Gastrocnemius medialis (tissue), 4 donors: ENCODE results near the gene MSANTD1. TPM values are rescaled to one million over a fixed set of nuclear protein-coding genes. Genes with fewer than 3 reads are reported as not detected.
A peak's percentile ranks its signal among the peaks of the same experiment; 100 is the strongest.
"Not testable (repeated sequence)": the region's sequence is repeated elsewhere in the genome, so short reads cannot be mapped to it uniquely, and the experiment has no call there.

Experiments
- ATAC-seq, 2 donors: fragments of 150-250 bp; one replicate each; pipeline ENCODE4 v1.9.1; 2016
- DNase-seq, 2 donors: peaks; one replicate each; pipeline ENCODE4 v3.0.0-alpha.2; 2019
- H3K27ac ChIP-seq, 4 donors: fragments of 200-600 bp; sonication (generic); 1 replicate in 1 of 4; 2 replicates in 3 of 4; pipeline ENCODE4 v1.5.1; 2016 to 2018; ENCODE audit warnings: mild to moderate bottlenecking in 2 of 4, moderate library complexity in 1 of 4
- H3K27me3 ChIP-seq, 3 donors: fragments of 200-600 bp; sonication (generic) in 2 of 3; 1 replicate in 1 of 3; 2 replicates in 2 of 3; pipeline versions ENCODE4 v1.5.1 to v1.6.0; 2016 to 2019; ENCODE audit warnings: mild to moderate bottlenecking in 1 of 3, moderate library complexity in 1 of 3
- H3K36me3 ChIP-seq, 2 donors: fragments of 200-600 bp; sonication (generic) in 1 of 2; one replicate each; pipeline ENCODE4 v1.5.1; 2017 to 2018
- H3K4me1 ChIP-seq, 2 donors: fragments of 200-600 bp; sonication (generic) in 1 of 2; one replicate each; pipeline ENCODE4 v1.5.1; 2016 to 2017; ENCODE audit warnings: mild to moderate bottlenecking in 2 of 2
- H3K4me3 ChIP-seq, 4 donors: fragments of 200-600 bp; sonication (generic) in 3 of 4; 1 replicate in 1 of 4; 2 replicates in 3 of 4; pipeline ENCODE4 v1.5.1; 2016 to 2019; ENCODE audit warnings: mild to moderate bottlenecking in 2 of 4
- H3K9me3 ChIP-seq, 3 donors: fragments of 200-600 bp; sonication (generic) in 2 of 3; 1 replicate in 1 of 3; 2 replicates in 2 of 3; pipeline ENCODE4 v1.5.1; 2016 to 2019
- POLR2A ChIP-seq, 2 donors: fragments of 450-650 bp; IDR thresholded peaks; one replicate each; pipeline ENCODE4 v1.6.1; 2017; ENCODE audit warnings: antibody characterized with exemption in 2 of 2, mild to moderate bottlenecking in 2 of 2, moderate library complexity in 2 of 2
- in situ Hi-C, 4 donors: fragments of 200-750 bp; cut with MboI; loops; one replicate each; pipeline versions ENCODE4 v1.15.0 to v1.8.0; 2017; ENCODE audit warnings: low sequenced_read_pairs in 4 of 4
- intact Hi-C: fragments of 100-400 bp; cut with DNase I; formaldehyde crosslinking; loops from one replicate; pipeline ENCODE4 v1.15.1; 2023; ENCODE audit warnings: low total_unique reads
- total RNA-seq, 4 donors: library from RNA; depleted of rRNA; stranded (reverse); fragments of >200 nt; gene quantifications; one replicate each; pipeline versions ENCODE4 v1.1.0 to v1.2.3, GENCODE V29; 2016
- TF ChIP-seq, protein P1 (sequence below), 5 experiments: fragments of 450-650 bp in 3 of 5; fragments of 200-600 bp in 2 of 5; sonication (generic) in 2 of 5; IDR thresholded peaks in 4 of 5; conservative IDR thresholded peaks in 1 of 5; 1 replicate in 4 of 5; 2 replicates in 1 of 5; pipeline ENCODE4 v1.5.1; 2016 to 2019; ENCODE audit warnings: antibody characterized with exemption in 5 of 5, mild to moderate bottlenecking in 3 of 5, moderate library complexity in 3 of 5

MSANTD1 gene
- total RNA-seq, 4 donors from 2014 or later = 0.36 to 1.5 (median 0.48) TPM

- Histone ChIP-seq H3K36me3 (no peaks in the 10 kb centered on the region), H3K9me3 (no peaks in the 10 kb centered on the region), H3K4me1 (peaks cover 19 to 35% of the 10 kb centered on the region in 2 donors), H3K27ac (peak overlapping the region in 2 of 4 donors; percentile 51 to 61), H3K4me3 (no peak overlapping the region), H3K27me3 (no peaks in the 10 kb centered on the region)
- TF ChIP-seq POLR2A (IDR thresholded peaks at IDR 0.05) = no peak
- TF ChIP-seq, protein P1, sequence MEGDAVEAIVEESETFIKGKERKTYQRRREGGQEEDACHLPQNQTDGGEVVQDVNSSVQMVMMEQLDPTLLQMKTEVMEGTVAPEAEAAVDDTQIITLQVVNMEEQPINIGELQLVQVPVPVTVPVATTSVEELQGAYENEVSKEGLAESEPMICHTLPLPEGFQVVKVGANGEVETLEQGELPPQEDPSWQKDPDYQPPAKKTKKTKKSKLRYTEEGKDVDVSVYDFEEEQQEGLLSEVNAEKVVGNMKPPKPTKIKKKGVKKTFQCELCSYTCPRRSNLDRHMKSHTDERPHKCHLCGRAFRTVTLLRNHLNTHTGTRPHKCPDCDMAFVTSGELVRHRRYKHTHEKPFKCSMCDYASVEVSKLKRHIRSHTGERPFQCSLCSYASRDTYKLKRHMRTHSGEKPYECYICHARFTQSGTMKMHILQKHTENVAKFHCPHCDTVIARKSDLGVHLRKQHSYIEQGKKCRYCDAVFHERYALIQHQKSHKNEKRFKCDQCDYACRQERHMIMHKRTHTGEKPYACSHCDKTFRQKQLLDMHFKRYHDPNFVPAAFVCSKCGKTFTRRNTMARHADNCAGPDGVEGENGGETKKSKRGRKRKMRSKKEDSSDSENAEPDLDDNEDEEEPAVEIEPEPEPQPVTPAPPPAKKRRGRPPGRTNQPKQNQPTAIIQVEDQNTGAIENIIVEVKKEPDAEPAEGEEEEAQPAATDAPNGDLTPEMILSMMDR (IDR thresholded peaks at IDR 0.05 in 4 of 5, conservative IDR thresholded peaks at IDR 0.05 in 1 of 5) = no peak
- ATAC-seq (peak in 1 of 2 donors; percentile 21), DNase-seq (peak in 1 of 2 donors; percentile 6)
- in situ Hi-C loops (no loop called here), intact Hi-C loops (loop anchor here (10.0 kb wide), 1 partner anchor 1445 kb away; the partner anchor contains the start of gene LETM1)
Observed at GRCh38 chr4:3299122-3299975, 50.4 kb downstream of the MSANTD1 start.

- Histone ChIP-seq H3K27me3 (no peaks in the 10 kb centered on the region), H3K4me3 (no peak overlapping the region), H3K4me1 (peaks cover 26 to 36% of the 10 kb centered on the region in 2 donors), H3K36me3 (no peaks in the 10 kb centered on the region), H3K9me3 (no peaks in the 10 kb centered on the region), H3K27ac (peak overlapping the region in 1 of 4 donors; percentile 61)
- intact Hi-C loops (loop anchor here (10.0 kb wide), 1 partner anchor 1445 kb away; the partner anchor contains the start of gene LETM1), in situ Hi-C loops (no loop called here)
- no peak for TF ChIP-seq POLR2A (IDR thresholded peaks at IDR 0.05)
- TF ChIP-seq, protein P1 (IDR thresholded peaks at IDR 0.05 in 4 of 5, conservative IDR thresholded peaks at IDR 0.05 in 1 of 5) = no peak
- ATAC-seq (no peak), DNase-seq (peak in 1 of 2 donors; percentile 13)
Observed at GRCh38 chr4:3299976-3300671, 51.2 kb downstream of the MSANTD1 start.

DNA sequence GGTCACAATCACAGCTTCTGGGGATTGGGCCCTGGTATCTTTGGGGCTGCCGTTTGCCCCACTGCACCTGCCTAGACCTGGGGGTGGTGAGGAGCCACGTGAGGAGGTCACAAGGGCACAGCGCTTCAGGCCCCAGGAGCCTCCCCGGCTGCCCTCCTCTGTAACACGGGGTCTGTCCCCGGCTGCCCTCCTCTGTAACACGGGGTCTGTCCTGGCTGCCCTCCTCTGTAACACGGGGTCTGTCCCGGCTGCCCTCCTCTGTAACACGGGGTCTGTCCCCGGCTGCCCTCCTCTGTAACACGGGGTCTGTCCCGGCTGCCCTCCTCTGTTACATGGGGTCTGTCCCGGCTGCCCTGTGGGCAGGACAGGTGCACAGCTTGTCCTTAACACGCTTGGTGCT, 51.9 kb downstream of the MSANTD1 start:
- ATAC-seq, H3K9me3 ChIP-seq, H3K27ac ChIP-seq, in situ Hi-C loops, H3K36me3 ChIP-seq, H3K27me3 ChIP-seq, intact Hi-C loops, H3K4me3 ChIP-seq: not testable (repeated sequence)
- peaks cover 33 to 38% of the 10 kb centered on the region in 2 donors for H3K4me1 ChIP-seq
- DNase-seq = peak in 1 of 2 donors; percentile 10

- Histone ChIP-seq H3K4me1 (peaks cover 36 to 45% of the 10 kb centered on the region in 2 donors), H3K36me3 (no peaks in the 10 kb centered on the region), H3K27me3 (no peaks in the 10 kb centered on the region), H3K9me3 (no peaks in the 10 kb centered on the region), H3K4me3 (no peak overlapping the region), H3K27ac (no peak overlapping the region)
- in situ Hi-C loops = no loop called here
- no peak for TF ChIP-seq POLR2A (IDR thresholded peaks at IDR 0.05)
- TF ChIP-seq, protein P1 (IDR thresholded peaks at IDR 0.05 in 4 of 5, conservative IDR thresholded peaks at IDR 0.05 in 1 of 5) = no peak
- DNase-seq = peak in 1 of 2 donors; percentile 5
- no peak for ATAC-seq
- intact Hi-C loops = no loop called here
Observed at GRCh38 chr4:3301450-3302172, 52.7 kb downstream of the MSANTD1 start.
